Tibial artery (tissue), 4 donors: ENCODE data around the gene SLC16A10.
"Not testable (repeated sequence)": the region's sequence is repeated elsewhere in the genome, so short reads cannot be mapped to it uniquely, and the experiment has no call there.

Experiments
- DNase-seq, 2 donors: peaks; one replicate each; pipeline ENCODE4 v3.0.0-alpha.2; 2019
- H3K27ac ChIP-seq, 2 donors: fragments of 200-600 bp; sonication (generic) in 1 of 2; 1 replicate in 1 of 2; 2 replicates in 1 of 2; pipeline ENCODE4 v1.5.1; 2018 to 2019; ENCODE audit warnings: mild to moderate bottlenecking in 1 of 2
- H3K27me3 ChIP-seq, 2 donors: fragments of 200-600 bp; sonication (generic) in 1 of 2; one replicate each; pipeline versions ENCODE4 v1.5.1 to v1.6.0; 2016 to 2019
- H3K36me3 ChIP-seq, 3 donors: fragments of 200-600 bp; sonication (generic) in 2 of 3; one replicate each; pipeline ENCODE4 v1.5.1; 2016 to 2019; ENCODE audit warnings: mild to moderate bottlenecking in 2 of 3
- H3K4me1 ChIP-seq, 4 donors: fragments of 200-600 bp; sonication (generic) in 2 of 4; 1 replicate in 3 of 4; 2 replicates in 1 of 4; pipeline ENCODE4 v1.5.1; 2016 to 2019
- H3K4me3 ChIP-seq, 2 donors: fragments of 200-600 bp; sonication (generic) in 1 of 2; 1 replicate in 1 of 2; 2 replicates in 1 of 2; pipeline ENCODE4 v1.5.1; 2018 to 2019; ENCODE audit warnings: mild to moderate bottlenecking in 2 of 2
- H3K9me3 ChIP-seq, 3 donors: fragments of 200-600 bp; sonication (generic) in 1 of 3; one replicate each; pipeline ENCODE4 v1.5.1; 2016 to 2019
- intact Hi-C: fragments of 100-400 bp; cut with DNase I; formaldehyde crosslinking; loops from one replicate; pipeline ENCODE4 v1.15.0; 2023; ENCODE audit warnings: low total_unique reads
- TF ChIP-seq, protein P1 (sequence below), 2 experiments: fragments of 200-600 bp in 1 of 2; fragments of 450-650 bp in 1 of 2; IDR thresholded peaks; one replicate each; pipeline ENCODE4 v1.5.1; 2017 to 2019; ENCODE audit warnings: antibody characterized with exemption in 2 of 2, mild to moderate bottlenecking in 1 of 2, moderate library complexity in 1 of 2

The SLC16A10 gene

DNA sequence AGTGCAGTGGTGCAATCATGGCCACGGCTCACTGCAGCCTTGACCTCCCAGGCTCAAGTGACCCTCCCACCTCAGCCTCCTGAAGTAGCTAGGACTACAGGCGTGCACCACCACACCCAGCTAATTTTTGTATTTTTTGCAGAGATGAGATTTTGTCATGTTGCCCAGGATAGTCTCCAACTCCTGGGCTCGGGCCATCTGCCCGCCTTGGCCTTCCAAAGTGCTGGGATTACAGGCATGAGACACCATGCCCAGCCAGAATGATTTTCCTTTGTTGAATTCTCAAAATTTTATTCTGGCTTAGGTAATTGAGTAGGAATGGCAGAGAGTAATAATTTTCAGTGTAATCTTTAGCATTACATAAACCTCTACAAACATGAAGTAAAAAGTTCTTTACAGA is 37.1 kb downstream of the SLC16A10 start:
- TF ChIP-seq, protein P1, sequence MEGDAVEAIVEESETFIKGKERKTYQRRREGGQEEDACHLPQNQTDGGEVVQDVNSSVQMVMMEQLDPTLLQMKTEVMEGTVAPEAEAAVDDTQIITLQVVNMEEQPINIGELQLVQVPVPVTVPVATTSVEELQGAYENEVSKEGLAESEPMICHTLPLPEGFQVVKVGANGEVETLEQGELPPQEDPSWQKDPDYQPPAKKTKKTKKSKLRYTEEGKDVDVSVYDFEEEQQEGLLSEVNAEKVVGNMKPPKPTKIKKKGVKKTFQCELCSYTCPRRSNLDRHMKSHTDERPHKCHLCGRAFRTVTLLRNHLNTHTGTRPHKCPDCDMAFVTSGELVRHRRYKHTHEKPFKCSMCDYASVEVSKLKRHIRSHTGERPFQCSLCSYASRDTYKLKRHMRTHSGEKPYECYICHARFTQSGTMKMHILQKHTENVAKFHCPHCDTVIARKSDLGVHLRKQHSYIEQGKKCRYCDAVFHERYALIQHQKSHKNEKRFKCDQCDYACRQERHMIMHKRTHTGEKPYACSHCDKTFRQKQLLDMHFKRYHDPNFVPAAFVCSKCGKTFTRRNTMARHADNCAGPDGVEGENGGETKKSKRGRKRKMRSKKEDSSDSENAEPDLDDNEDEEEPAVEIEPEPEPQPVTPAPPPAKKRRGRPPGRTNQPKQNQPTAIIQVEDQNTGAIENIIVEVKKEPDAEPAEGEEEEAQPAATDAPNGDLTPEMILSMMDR (IDR thresholded peaks at IDR 0.05) = no peak
- intact Hi-C loops = no loop called here
- H3K27me3 ChIP-seq = no peaks in the 10 kb centered on the region
- no peak for DNase-seq
- H3K9me3 ChIP-seq = no peaks in the 10 kb centered on the region
- H3K36me3 ChIP-seq = no peaks in the 10 kb centered on the region
- no peak overlapping the region for H3K4me3 ChIP-seq
- H3K4me1 ChIP-seq = peaks cover 0 to 12% (median 3%) of the 10 kb centered on the region in 4 donors
- H3K27ac ChIP-seq = no peak overlapping the region

DNA sequence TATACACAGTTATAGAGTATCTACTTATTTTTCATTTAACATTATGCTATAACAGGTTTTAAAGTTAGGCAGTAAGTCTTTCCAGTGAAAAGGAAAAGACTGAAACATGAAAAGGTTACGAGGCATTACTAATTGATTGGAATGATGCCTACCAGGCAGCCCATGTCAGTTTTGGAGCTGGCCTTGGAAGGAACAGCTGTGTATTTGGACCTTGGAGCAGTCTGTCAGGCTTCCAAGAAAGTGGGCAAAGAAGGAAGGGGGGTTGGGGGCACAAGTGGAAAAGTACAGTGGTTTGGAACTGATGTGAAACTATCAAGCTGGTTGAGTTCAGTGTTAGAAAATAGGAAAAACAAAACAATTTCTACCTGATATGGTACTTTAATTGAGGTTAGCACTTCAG is 41.7 kb downstream of the SLC16A10 start:
- TF ChIP-seq, protein P1 (IDR thresholded peaks at IDR 0.05) = no peak
- no peaks in the 10 kb centered on the region for H3K9me3 ChIP-seq
- no peaks in the 10 kb centered on the region for H3K27me3 ChIP-seq
- peak; percentile 22 to 76 for DNase-seq
- peaks cover 0 to 14% (median 3%) of the 10 kb centered on the region in 4 donors for H3K4me1 ChIP-seq
- intact Hi-C loops = no loop called here
- H3K27ac ChIP-seq = peak overlapping the region in 1 of 2 donors; percentile 15
- no peaks in the 10 kb centered on the region for H3K36me3 ChIP-seq
- H3K4me3 ChIP-seq = no peak overlapping the region

DNA sequence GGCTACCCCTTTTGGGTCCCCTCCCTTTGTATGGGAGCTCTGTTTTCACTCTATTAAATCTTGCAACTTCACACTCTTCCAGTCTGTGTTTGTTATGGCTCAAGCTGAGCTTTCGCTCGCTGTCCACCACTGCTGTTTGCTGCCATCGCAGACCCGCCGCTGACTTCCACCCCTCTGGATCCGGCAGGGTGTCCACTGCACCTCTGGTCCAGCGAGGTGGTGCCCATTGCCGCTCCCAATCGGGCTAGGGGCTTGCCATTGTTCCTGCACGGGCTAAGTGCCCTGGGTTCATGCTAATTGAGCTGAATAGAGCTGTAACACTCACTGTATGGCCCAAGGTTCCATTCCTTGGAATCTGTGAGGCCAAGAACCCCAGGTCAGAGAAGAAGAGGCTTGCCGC is 43.7 kb downstream of the SLC16A10 start:
- H3K36me3 ChIP-seq, H3K4me3 ChIP-seq, intact Hi-C loops, H3K27ac ChIP-seq, H3K27me3 ChIP-seq, H3K9me3 ChIP-seq, DNase-seq: not testable (repeated sequence)
- peaks cover 0 to 14% (median 3%) of the 10 kb centered on the region in 4 donors for H3K4me1 ChIP-seq

DNA sequence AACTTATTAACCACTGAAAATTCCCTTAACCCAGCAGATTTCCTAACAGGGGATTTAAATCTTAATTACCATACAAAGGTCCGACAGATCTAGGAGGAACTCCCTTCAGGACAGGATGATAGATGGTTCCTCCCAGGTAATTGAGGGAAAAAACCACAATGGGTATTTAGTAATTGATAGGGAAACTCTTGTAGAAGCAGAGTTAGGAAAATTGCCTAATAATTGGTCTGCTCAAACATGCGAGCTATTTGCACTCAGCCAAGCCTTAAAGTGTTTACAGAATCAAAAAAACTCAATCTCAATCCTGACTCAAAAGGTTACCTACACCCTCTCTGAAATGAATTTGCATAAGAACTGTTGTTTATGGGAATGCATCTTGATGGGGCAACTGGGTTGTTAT is 45.4 kb downstream of the SLC16A10 start:
- H3K36me3 ChIP-seq, DNase-seq, H3K27ac ChIP-seq, H3K9me3 ChIP-seq, intact Hi-C loops, H3K4me3 ChIP-seq, H3K27me3 ChIP-seq: not testable (repeated sequence)
- peaks cover 0 to 14% (median 3%) of the 10 kb centered on the region in 4 donors for H3K4me1 ChIP-seq

DNA sequence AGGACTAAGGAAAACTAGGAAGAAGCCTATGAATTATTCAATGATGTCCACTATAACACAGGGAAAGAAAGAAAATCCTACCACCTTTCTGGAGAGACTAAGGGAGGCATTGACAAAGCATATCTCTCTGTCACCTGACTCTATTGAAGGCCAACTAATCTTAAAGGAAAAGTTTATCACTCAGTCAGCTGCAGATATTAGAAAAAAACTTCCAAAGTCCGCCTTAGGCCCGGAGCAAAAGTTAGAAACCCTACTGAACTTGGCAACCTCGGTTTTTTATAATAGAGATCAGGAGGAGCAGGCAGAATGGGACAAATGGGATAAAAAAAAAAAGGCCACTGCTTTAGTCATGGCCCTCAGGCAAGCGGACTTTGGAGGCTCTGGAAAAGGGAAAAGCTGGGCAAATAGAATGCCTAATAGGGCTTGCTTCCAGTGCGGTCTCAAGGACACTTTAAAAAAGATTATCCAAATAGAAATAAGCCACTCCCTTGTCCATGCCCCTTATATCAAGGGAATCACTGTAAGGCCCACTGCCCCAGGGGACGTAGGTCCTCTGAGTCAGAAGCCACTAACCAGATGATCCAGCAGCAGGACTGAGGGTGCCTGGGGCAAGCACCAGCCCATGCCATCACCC is 47.0 kb downstream of the SLC16A10 start:
- H3K36me3 ChIP-seq, H3K27ac ChIP-seq, H3K4me1 ChIP-seq, intact Hi-C loops, DNase-seq, H3K27me3 ChIP-seq, H3K9me3 ChIP-seq, H3K4me3 ChIP-seq: not testable (repeated sequence)

DNA sequence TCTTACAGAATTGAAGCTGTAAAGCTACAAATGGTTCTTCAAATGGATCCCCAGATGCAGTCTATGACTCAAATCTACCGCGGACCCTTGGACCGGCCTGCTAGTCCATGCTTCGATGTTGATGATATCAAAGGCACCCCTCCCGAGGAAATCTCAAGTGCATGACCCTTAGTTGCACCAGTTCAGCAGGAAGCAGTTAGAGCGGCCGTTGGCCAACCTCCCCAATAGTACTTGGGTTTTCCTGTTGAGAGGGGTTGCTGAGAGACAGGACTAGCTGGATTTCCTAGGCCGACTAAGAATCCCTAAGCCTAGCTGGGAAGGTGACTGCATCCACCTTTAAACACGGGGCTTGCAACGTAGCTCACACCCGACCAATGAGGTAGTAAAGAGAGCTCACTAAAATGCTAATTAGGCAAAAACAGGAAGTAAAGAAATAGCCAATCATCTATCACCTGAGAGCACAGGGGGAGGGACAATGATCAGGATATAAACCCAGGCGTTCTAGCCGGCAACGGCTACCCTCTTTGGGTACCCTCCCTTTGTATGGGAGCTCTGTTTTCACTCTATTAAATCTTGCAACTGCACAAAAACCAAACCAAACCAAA is 50.3 kb downstream of the SLC16A10 start:
- intact Hi-C loops, H3K9me3 ChIP-seq, H3K4me3 ChIP-seq, H3K27me3 ChIP-seq, H3K36me3 ChIP-seq, H3K27ac ChIP-seq, H3K4me1 ChIP-seq, DNase-seq: not testable (repeated sequence)

DNA sequence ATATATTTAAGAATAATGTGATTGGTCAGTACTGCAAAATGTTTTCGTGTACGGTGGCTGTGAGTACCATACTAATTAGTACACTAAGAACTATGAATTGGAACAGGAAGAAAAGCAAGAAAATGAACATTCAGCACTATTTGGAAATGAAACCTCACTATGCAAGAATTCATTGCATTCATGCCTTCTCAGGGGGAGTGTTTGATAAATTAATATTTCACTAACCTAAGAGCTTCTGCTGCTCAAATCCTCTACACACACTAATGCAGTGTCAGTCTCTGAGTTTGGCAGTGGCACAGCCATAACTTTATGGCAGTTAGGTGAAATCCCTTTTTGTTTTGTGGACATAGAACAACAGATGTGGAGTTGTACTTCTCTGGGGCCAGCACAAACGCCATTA is 60.1 kb downstream of the SLC16A10 start:
- Histone ChIP-seq H3K36me3 (no peaks in the 10 kb centered on the region), H3K27ac (no peak overlapping the region), H3K4me3 (no peak overlapping the region), H3K4me1 (no peaks in the 10 kb centered on the region), H3K27me3 (no peaks in the 10 kb centered on the region), H3K9me3 (no peaks in the 10 kb centered on the region)
- no peak for DNase-seq
- TF ChIP-seq, protein P1 (IDR thresholded peaks at IDR 0.05) = no peak
- intact Hi-C loops = no loop called here
